Osteocyte (in vitro differentiated cells): Measurements from ENCODE around the gene GKN1. TPM values are rescaled to one million over a fixed set of nuclear protein-coding genes. Genes with fewer than 3 reads are reported as not detected.

ENCODE experiments used
- DNase-seq: peaks from one replicate; pipeline ENCODE4 v3.0.0; 2021; ENCODE audit warnings: mixed read lengths; ENCODE audit not compliant: unreplicated experiment; ENCODE audit errors: extremely low spot score
- H3K27ac Mint-ChIP-seq: one replicate; pipeline ENCODE4 v1.8.0; 2021; ENCODE audit warnings: mild to moderate bottlenecking, mixed read lengths; ENCODE audit not compliant: unreplicated experiment
- H3K27me3 Mint-ChIP-seq: one replicate; pipeline ENCODE4 v1.8.0; 2021; ENCODE audit warnings: mixed read lengths; ENCODE audit not compliant: unreplicated experiment
- H3K36me3 Mint-ChIP-seq: one replicate; pipeline ENCODE4 v1.8.0; 2021; ENCODE audit warnings: mixed read lengths; ENCODE audit not compliant: unreplicated experiment
- H3K4me1 Mint-ChIP-seq: one replicate; pipeline ENCODE4 v1.8.0; 2021; ENCODE audit warnings: mixed read lengths; ENCODE audit not compliant: unreplicated experiment
- H3K4me3 Mint-ChIP-seq: one replicate; pipeline ENCODE4 v1.8.0; 2021; ENCODE audit warnings: mild to moderate bottlenecking, moderate library complexity, mixed read lengths; ENCODE audit not compliant: unreplicated experiment
- H3K9me3 Mint-ChIP-seq: one replicate; pipeline ENCODE4 v1.8.0; 2021; ENCODE audit warnings: mixed read lengths; ENCODE audit not compliant: unreplicated experiment
- CTCF ChIP-seq: fragments of 200-600 bp; sonication (generic); IDR thresholded peaks from 2 replicates; pipeline ENCODE4 v1.5.0; 2021; ENCODE audit warnings: antibody characterized with exemption, mild to moderate bottlenecking, moderate library complexity
- total RNA-seq: library from RNA; stranded (reverse); gene quantifications from 2 replicates; pipeline ENCODE4 v1.2.1, GENCODE V29; 2021

GKN1 gene
- total RNA-seq, 1 donor from 2014 or later: not detected

- Mint-ChIP-seq H3K4me3 (no peak overlapping the region), H3K27ac (no peak overlapping the region), H3K9me3 (no peaks in the 10 kb centered on the region), H3K36me3 (no peaks in the 10 kb centered on the region), H3K27me3 (no peaks in the 10 kb centered on the region), H3K4me1 (peaks cover 18% of the 10 kb centered on the region)
- TF ChIP-seq CTCF: no peak
- no peak for DNase-seq
Measured at GRCh38 chr2:69011611-69012157, 37.2 kb downstream of the GKN1 start.

GRCh38 chr2:69012310-69013141 lies 38.1 kb downstream of the GKN1 start:
- no peaks in the 10 kb centered on the region for H3K36me3 Mint-ChIP-seq
- peaks cover 26% of the 10 kb centered on the region for H3K4me1 Mint-ChIP-seq
- DNase-seq: peak; percentile 90
- H3K27me3 Mint-ChIP-seq: no peaks in the 10 kb centered on the region
- no peaks in the 10 kb centered on the region for H3K9me3 Mint-ChIP-seq
- H3K27ac Mint-ChIP-seq: peak overlapping the region; percentile 92
- TF ChIP-seq CTCF: peak; percentile 86
- H3K4me3 Mint-ChIP-seq: peak overlapping the region; percentile 97

GRCh38 chr2:69013142-69013839 lies 38.9 kb downstream of the GKN1 start, which contains the start of gene ANTXR1:
ANTXR1 (plus strand) TSS chr2:69013179; CDS start chr2:69013500, 321 bp downstream.
- no peaks in the 10 kb centered on the region for H3K36me3 Mint-ChIP-seq
- no peaks in the 10 kb centered on the region for H3K27me3 Mint-ChIP-seq
- TF ChIP-seq CTCF: peak; percentile 22
- H3K9me3 Mint-ChIP-seq: no peaks in the 10 kb centered on the region
- H3K27ac Mint-ChIP-seq: peak within 1 kb of the TSS; percentile 92
- peak; percentile 88 for DNase-seq
- peaks cover 29% of the 10 kb centered on the region for H3K4me1 Mint-ChIP-seq
- H3K4me3 Mint-ChIP-seq: peak within 1 kb of the TSS; percentile 97

GRCh38 chr2:69013840-69014821 lies 39.7 kb downstream of the GKN1 start:
- Mint-ChIP-seq H3K9me3 (no peaks in the 10 kb centered on the region), H3K4me1 (peaks cover 35% of the 10 kb centered on the region), H3K27me3 (no peaks in the 10 kb centered on the region), H3K36me3 (peaks cover 3% of the 10 kb centered on the region), H3K27ac (peak overlapping the region; percentile 92), H3K4me3 (peak overlapping the region; percentile 97)
- TF ChIP-seq CTCF: no peak
- DNase-seq: no peak
